ENCODE results near the gene MYH14.

DNA sequence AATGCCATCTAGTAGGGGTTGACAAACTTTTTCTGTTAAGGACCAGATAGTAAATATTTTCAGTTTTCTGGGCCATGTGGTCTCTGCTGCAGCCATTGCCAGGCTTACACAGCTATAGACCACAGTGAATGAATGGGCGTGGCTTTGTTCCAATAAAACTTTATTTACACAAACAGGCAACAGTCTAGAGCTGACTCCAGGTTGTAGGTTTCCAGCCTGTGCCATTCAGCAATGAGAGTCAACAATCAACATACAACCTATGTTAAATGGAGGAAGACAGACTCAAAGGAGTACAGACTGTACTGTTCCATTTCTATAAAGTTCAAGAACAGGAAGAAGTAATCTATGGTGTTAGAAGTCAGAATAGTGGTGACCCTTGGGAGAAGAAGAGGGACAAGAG, 25.1 kb upstream of the MYH14 start:
- no peak for TF ChIP-seq EZH2phosphoT487 (IDR thresholded peaks at IDR 0.05; ENCODE audit: borderline replicate concordance, low read depth, low read length)
- TF ChIP-seq, protein P1, sequence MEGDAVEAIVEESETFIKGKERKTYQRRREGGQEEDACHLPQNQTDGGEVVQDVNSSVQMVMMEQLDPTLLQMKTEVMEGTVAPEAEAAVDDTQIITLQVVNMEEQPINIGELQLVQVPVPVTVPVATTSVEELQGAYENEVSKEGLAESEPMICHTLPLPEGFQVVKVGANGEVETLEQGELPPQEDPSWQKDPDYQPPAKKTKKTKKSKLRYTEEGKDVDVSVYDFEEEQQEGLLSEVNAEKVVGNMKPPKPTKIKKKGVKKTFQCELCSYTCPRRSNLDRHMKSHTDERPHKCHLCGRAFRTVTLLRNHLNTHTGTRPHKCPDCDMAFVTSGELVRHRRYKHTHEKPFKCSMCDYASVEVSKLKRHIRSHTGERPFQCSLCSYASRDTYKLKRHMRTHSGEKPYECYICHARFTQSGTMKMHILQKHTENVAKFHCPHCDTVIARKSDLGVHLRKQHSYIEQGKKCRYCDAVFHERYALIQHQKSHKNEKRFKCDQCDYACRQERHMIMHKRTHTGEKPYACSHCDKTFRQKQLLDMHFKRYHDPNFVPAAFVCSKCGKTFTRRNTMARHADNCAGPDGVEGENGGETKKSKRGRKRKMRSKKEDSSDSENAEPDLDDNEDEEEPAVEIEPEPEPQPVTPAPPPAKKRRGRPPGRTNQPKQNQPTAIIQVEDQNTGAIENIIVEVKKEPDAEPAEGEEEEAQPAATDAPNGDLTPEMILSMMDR (conservative IDR thresholded peaks at IDR 0.05; ENCODE audit: low read length), result no peak
